Measurements from ENCODE around the gene COX8A.

Gene COX8A, protein sequence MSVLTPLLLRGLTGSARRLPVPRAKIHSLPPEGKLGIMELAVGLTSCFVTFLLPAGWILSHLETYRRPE

GRCh38 chr11:63974259-63975143, at the start of gene COX8A:
COX8A (plus strand) TSS chr11:63974620; CDS start chr11:63974681, 61 bp downstream.
- TF ChIP-seq, protein P1, sequence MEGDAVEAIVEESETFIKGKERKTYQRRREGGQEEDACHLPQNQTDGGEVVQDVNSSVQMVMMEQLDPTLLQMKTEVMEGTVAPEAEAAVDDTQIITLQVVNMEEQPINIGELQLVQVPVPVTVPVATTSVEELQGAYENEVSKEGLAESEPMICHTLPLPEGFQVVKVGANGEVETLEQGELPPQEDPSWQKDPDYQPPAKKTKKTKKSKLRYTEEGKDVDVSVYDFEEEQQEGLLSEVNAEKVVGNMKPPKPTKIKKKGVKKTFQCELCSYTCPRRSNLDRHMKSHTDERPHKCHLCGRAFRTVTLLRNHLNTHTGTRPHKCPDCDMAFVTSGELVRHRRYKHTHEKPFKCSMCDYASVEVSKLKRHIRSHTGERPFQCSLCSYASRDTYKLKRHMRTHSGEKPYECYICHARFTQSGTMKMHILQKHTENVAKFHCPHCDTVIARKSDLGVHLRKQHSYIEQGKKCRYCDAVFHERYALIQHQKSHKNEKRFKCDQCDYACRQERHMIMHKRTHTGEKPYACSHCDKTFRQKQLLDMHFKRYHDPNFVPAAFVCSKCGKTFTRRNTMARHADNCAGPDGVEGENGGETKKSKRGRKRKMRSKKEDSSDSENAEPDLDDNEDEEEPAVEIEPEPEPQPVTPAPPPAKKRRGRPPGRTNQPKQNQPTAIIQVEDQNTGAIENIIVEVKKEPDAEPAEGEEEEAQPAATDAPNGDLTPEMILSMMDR (IDR thresholded peaks at IDR 0.05; ENCODE audit: low read depth, low read length): no peak
- H3K4me3 ChIP-seq (ENCODE audit: low read depth, low read length): peak within 1 kb of the TSS; percentile 89

GRCh38 chr11:63929616-63930015, 44.8 kb upstream of the COX8A start:
- no peak overlapping the region for H3K4me3 ChIP-seq (ENCODE audit: low read depth, low read length)
- TF ChIP-seq, protein P1 (IDR thresholded peaks at IDR 0.05; ENCODE audit: low read depth, low read length): no peak

DNA sequence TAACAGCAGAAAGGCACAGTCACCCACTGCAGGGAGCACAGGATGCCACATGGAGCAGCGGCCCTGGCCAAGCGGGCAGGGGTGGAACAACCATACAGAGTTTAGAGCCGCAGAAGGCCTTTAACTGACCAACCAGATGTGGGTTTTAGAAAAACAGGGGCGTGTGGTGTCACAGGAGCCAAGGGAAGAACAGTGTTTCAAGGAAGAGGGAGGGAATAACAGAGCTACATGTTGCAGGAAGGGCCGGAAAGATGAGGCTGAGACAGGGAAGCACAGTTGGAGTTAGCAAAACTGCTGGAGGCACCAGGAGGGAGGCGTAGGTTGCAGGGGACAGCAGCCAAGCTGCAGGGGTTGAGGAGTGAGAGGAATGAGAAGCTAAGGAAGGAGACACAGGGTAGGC, 43.4 kb upstream of the COX8A start:
- H3K4me3 ChIP-seq (ENCODE audit: low read depth, low read length): no peak overlapping the region
- TF ChIP-seq, protein P1 (IDR thresholded peaks at IDR 0.05; ENCODE audit: low read depth, low read length): no peak

DNA sequence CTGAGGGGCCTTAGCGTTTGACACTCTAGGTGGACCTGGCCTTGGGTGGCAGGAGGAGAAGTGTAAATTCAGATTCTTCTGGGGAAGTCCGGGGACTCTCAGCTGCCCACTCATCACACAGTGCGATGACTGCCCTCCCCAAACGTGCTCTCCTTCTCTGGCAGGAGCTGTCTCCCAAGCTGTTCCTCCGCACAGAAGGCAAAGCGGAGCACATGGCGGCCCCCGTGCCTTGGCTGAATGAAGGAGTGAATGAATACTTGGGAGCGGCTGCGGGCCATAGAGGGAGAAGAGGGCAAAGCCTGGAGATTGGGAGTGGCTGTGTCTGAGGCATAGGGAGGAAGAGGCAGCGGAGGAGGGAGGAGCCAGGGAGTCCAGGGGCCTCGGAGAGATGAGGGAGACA, 42.5 kb upstream of the COX8A start:
- TF ChIP-seq, protein P1 (IDR thresholded peaks at IDR 0.05; ENCODE audit: low read depth, low read length): no peak
- no peak overlapping the region for H3K4me3 ChIP-seq (ENCODE audit: low read depth, low read length)

GRCh38 chr11:63933459-63933858, 41.0 kb upstream of the COX8A start:
- TF ChIP-seq, protein P1 (IDR thresholded peaks at IDR 0.05; ENCODE audit: low read depth, low read length): no peak
- H3K4me3 ChIP-seq (ENCODE audit: low read depth, low read length): no peak overlapping the region

DNA sequence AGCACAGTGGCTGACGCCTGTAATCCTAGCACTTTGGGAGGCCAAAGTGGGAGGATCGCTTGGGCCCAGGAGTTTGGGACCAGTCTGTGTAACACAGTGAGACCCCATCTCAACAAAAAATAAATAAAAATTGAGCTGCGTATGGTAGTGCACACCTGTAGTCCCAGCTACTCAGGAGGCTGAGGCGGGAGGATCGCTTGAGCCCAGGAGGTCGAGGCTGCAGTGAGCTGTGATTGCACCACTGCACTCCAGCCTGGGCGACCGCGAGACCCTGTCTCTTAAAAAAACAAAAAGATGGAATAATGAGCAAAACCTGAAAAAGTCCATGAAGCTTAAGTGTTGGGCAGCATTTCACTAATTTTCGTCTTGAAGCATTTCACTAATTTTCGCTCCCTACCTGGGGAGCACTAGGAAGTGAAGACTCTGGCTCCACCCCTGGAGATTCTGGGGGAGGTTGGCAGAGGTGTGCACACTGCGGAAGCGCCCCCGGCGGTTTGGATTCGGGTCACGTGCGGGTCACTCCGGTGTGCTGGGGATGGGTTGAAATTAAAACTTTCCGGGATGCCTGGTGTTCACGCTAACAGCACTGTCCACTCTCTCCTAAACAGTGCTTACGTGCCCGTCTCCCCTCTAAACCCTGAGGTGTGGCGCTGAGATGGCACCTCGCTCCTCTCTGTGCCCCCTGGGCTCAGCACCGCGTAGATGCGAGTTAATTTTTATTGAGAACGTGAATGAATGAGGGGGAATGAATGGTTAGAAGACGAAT, 36.5 kb upstream of the COX8A start:
- TF ChIP-seq, protein P1 (IDR thresholded peaks at IDR 0.05; ENCODE audit: low read depth, low read length): no peak
- H3K4me3 ChIP-seq (ENCODE audit: low read depth, low read length): peak overlapping the region; percentile 84

All from WI38 (cell line).